CD4-positive, alpha-beta T cell treated with Interleukin-17A for 1 hour (primary cell): ENCODE measurements around the gene BID.
"Not testable (repeated sequence)": the region's sequence is repeated elsewhere in the genome, so short reads cannot be mapped to it uniquely, and the experiment has no call there.

Source experiments
- DNase-seq: peaks from one replicate; pipeline ENCODE4 v3.0.0-alpha.2; 2020

The BID gene

GRCh38 chr22:17698276-17698675 is 76.0 kb downstream of the BID start:
- DNase-seq, result not testable (repeated sequence)

GRCh38 chr22:17697196-17697595 is 77.1 kb downstream of the BID start:
- not testable (repeated sequence) for DNase-seq

GRCh38 chr22:17695986-17696385 is 78.3 kb downstream of the BID start:
- DNase-seq, result no peak

- DNase-seq, result no peak
Observed at GRCh38 chr22:17694752-17695151, 79.5 kb downstream of the BID start.

- no peak for DNase-seq
Observed at GRCh38 chr22:17694193-17694592, 80.1 kb downstream of the BID start.

GRCh38 chr22:17692841-17693240 is 81.4 kb downstream of the BID start:
- no peak for DNase-seq

- no peak for DNase-seq
Observed at GRCh38 chr22:17684245-17684644, 90.0 kb downstream of the BID start.
